ENCODE results near the gene EVC2. TPM values are rescaled to one million over a fixed set of nuclear protein-coding genes. Genes with fewer than 3 reads are reported as not detected.

Gene EVC2
- total RNA-seq, 1 donor from 2014 or later, result 4.5 TPM

DNA sequence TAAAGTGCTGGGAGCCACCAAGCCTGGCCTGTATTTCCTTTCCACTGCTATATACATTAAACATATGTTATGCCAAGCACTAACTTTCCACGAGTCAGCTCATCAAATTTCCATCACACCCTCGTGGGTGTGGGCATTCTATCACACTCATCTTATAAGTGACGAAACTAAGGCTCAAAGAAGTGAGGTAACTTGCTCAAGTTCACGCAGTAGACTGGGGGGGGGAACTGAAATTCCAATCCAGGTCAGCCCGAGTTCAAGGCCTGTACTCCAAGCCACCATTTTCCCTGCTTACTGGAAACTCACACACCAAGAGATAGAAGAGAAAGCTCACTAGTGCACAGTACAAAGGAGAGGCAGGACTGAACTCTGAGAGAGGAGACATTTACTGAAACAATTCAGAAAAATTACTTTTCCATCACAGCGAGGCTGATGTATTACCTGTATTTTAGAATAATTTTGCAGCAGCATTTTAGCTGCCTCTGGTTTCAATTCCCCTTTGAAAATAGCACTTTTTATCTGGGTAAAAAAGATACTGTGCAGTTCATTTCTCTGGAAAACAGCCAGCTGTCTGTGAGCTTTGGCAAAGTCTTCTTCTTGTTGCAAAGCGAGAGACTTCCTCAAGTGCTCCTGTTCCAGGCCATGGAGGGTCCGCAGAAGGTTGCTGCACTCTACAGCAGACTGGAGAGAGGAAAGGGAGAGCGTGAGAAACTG lies 76.8 kb downstream of the EVC2 start:
- no peak overlapping the region for H3K4me3 Mint-ChIP-seq
- DNase-seq (ENCODE audit: extremely low spot score, unreplicated experiment), result no peak
- H3K27ac Mint-ChIP-seq, result no peak overlapping the region
- H3K36me3 Mint-ChIP-seq, result peaks cover 6% of the 10 kb centered on the region
- H3K27me3 Mint-ChIP-seq, result no peaks in the 10 kb centered on the region
- no peaks in the 10 kb centered on the region for H3K9me3 Mint-ChIP-seq
- peaks cover 3% of the 10 kb centered on the region for H3K4me1 Mint-ChIP-seq (ENCODE audit: unreplicated experiment)
- TF ChIP-seq, protein P1, sequence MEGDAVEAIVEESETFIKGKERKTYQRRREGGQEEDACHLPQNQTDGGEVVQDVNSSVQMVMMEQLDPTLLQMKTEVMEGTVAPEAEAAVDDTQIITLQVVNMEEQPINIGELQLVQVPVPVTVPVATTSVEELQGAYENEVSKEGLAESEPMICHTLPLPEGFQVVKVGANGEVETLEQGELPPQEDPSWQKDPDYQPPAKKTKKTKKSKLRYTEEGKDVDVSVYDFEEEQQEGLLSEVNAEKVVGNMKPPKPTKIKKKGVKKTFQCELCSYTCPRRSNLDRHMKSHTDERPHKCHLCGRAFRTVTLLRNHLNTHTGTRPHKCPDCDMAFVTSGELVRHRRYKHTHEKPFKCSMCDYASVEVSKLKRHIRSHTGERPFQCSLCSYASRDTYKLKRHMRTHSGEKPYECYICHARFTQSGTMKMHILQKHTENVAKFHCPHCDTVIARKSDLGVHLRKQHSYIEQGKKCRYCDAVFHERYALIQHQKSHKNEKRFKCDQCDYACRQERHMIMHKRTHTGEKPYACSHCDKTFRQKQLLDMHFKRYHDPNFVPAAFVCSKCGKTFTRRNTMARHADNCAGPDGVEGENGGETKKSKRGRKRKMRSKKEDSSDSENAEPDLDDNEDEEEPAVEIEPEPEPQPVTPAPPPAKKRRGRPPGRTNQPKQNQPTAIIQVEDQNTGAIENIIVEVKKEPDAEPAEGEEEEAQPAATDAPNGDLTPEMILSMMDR (conservative IDR thresholded peaks at IDR 0.05), result no peak

DNA sequence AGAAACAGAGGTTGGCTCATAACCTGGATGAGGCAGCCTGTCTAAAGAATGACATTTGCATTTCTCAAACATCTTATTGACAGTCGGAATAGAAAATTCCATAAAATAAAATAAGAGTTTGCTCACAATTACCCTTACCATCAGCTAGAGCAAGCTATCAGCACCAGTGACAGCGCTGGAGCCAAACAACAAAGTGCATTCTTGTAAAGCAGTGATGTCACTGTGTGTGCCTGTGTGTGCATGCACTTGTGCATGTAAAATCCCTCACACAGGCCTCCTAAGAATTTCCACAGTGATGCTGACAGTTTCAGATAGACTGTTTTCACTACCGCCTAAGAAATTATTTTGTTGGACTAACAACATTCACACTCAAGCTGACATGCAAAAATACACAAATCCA lies 77.6 kb downstream of the EVC2 start:
- TF ChIP-seq, protein P1 (conservative IDR thresholded peaks at IDR 0.05), result no peak
- DNase-seq (ENCODE audit: extremely low spot score, unreplicated experiment), result no peak
- no peaks in the 10 kb centered on the region for H3K27me3 Mint-ChIP-seq
- no peaks in the 10 kb centered on the region for H3K9me3 Mint-ChIP-seq
- H3K36me3 Mint-ChIP-seq, result peaks cover 9% of the 10 kb centered on the region
- H3K4me1 Mint-ChIP-seq (ENCODE audit: unreplicated experiment), result peaks cover 3% of the 10 kb centered on the region
- H3K27ac Mint-ChIP-seq, result no peak overlapping the region
- no peak overlapping the region for H3K4me3 Mint-ChIP-seq

DNA sequence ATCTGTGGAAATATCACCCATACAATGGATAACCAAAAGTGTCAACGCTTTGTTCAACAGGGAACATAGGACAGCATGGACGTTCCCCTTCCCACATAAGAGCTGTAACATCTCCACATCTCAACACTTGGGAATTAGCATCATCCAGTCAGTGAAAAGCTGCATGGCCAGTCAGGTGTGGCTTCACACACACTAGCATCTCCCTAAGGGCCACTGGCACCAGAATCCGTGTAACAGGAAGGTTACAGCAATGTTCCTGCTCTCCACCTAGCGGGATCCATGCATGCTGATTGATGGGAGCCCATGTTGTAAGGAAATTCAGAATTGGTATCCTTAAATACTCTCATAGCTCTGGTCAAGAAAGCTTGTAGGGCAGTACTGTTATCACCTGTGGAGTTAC lies 78.8 kb downstream of the EVC2 start:
- DNase-seq (ENCODE audit: extremely low spot score, unreplicated experiment), result no peak
- H3K27me3 Mint-ChIP-seq, result no peaks in the 10 kb centered on the region
- no peak overlapping the region for H3K27ac Mint-ChIP-seq
- H3K36me3 Mint-ChIP-seq, result peaks cover 17% of the 10 kb centered on the region
- peaks cover 2% of the 10 kb centered on the region for H3K4me1 Mint-ChIP-seq (ENCODE audit: unreplicated experiment)
- TF ChIP-seq, protein P1 (conservative IDR thresholded peaks at IDR 0.05), result no peak
- no peak overlapping the region for H3K4me3 Mint-ChIP-seq
- no peaks in the 10 kb centered on the region for H3K9me3 Mint-ChIP-seq

DNA sequence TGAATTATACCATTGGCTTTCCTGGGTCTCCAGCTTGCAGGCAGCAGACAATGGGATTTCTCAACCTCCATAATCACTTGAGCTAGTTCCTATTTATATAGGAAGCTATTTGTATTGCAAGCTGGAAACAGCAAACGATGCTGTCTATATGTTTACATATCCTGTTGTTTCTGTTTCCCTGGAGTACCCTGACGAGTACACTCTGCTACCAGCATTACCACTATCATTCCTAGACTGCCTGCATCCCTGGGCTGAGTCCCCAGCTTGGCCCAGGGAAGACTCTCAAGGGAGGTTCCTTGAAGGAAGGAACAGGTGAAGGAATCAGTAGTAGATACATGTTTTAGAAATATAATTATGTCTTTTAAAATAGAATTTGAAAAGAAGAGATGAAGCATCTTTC lies 81.4 kb downstream of the EVC2 start:
- DNase-seq (ENCODE audit: extremely low spot score, unreplicated experiment), result no peak
- Mint-ChIP-seq H3K4me1 (ENCODE audit: unreplicated experiment) (no peaks in the 10 kb centered on the region), H3K4me3 (no peak overlapping the region), H3K27ac (no peak overlapping the region), H3K36me3 (peaks cover 27% of the 10 kb centered on the region), H3K27me3 (no peaks in the 10 kb centered on the region), H3K9me3 (no peaks in the 10 kb centered on the region)
- TF ChIP-seq, protein P1 (conservative IDR thresholded peaks at IDR 0.05), result no peak

DNA sequence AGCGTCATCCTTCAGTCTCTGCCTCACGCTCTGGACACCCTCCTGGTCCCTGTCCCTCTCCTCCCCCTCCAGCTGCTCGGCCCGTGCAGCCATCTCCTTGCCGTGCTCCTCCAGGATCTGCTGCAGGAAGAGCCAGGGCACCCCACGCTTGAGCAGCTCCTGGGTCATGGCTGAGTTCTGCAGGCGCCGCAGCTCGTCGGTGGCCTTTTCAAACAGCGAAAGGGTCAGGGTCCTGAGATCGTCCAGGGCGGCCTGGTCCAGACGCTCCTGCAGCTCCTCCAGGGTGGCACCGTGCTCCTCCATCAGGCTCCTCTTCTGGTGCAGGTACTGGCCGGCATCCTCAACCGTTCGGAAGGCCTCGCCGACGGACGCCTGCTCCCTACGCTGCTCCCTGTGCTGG lies 85.8 kb downstream of the EVC2 start:
- no peak overlapping the region for H3K4me3 Mint-ChIP-seq
- TF ChIP-seq, protein P1 (conservative IDR thresholded peaks at IDR 0.05), result no peak
- H3K27me3 Mint-ChIP-seq, result no peaks in the 10 kb centered on the region
- peaks cover 30% of the 10 kb centered on the region for H3K36me3 Mint-ChIP-seq
- peaks cover 5% of the 10 kb centered on the region for H3K4me1 Mint-ChIP-seq (ENCODE audit: unreplicated experiment)
- no peak overlapping the region for H3K27ac Mint-ChIP-seq
- no peaks in the 10 kb centered on the region for H3K9me3 Mint-ChIP-seq
- DNase-seq (ENCODE audit: extremely low spot score, unreplicated experiment), result no peak
